Stomach (tissue), 9 donors: Measurements from ENCODE around the gene PARS2. TPM values are rescaled to one million over a fixed set of nuclear protein-coding genes. Genes with fewer than 3 reads are reported as not detected.
A peak's percentile ranks its signal among the peaks of the same experiment; 100 is the strongest.

Experiments
- DNase-seq, 2 donors: peaks; one replicate each; pipeline versions ENCODE4 v3.0.0 to v3.0.0-alpha.2; 2013 to 2019
- H3K27ac ChIP-seq, 5 donors: fragments of 200-600 bp in 4 of 5; sonication (generic) in 4 of 5; one replicate each; pipeline ENCODE4 v1.5.1; 2013 to 2019; ENCODE audit warnings: mild to moderate bottlenecking in 1 of 5, moderate library complexity in 1 of 5
- H3K27me3 ChIP-seq, 3 donors: fragments of 200-600 bp; sonication (generic); one replicate each; pipeline ENCODE4 v1.5.1; 2017 to 2019; ENCODE audit warnings: mixed run types in 1 of 3
- H3K36me3 ChIP-seq, 4 donors: fragments of 200-600 bp; sonication (generic); 1 replicate in 3 of 4; 2 replicates in 1 of 4; pipeline ENCODE4 v1.5.1; 2016 to 2019
- H3K4me1 ChIP-seq, 4 donors: fragments of 200-600 bp; sonication (generic); one replicate each; pipeline ENCODE4 v1.5.1; 2016 to 2019
- H3K4me3 ChIP-seq, 4 donors: fragments of 200-600 bp; sonication (generic) in 3 of 4; one replicate each; pipeline ENCODE4 v1.5.1; 2016 to 2019; ENCODE audit warnings: mild to moderate bottlenecking in 1 of 4
- H3K9me3 ChIP-seq, 4 donors: fragments of 200-600 bp; sonication (generic); one replicate each; pipeline ENCODE4 v1.5.1; 2016 to 2019
- EP300 ChIP-seq: sonication (generic); formaldehyde crosslinking; IDR thresholded peaks from one replicate; pipeline ENCODE4 v1.6.1; 2017; ENCODE audit warnings: antibody characterized with exemption
- POLR2A ChIP-seq, 4 donors: fragments of 450-650 bp; IDR thresholded peaks; one replicate each; pipeline ENCODE4 v1.6.1; 2016; ENCODE audit warnings: antibody characterized with exemption in 4 of 4, control low read depth in 2 of 4, mild to moderate bottlenecking in 1 of 4, moderate library complexity in 1 of 4
- POLR2AphosphoS5 ChIP-seq, 3 donors: sonication (generic); formaldehyde crosslinking; IDR thresholded peaks; one replicate each; pipeline ENCODE4 v1.6.1; 2016; ENCODE audit warnings: antibody characterized with exemption in 3 of 3
- WGBS, 5 donors: extraction: QIAGEN DNeasy Blood & Tissue Kit in 3 of 5; methylation state at CpG; one replicate each; pipeline versions ENCODE4 v1.1.5 to v1.1.7; 2013 to 2018; 5-methylcytosine and 5-hydroxymethylcytosine counted together
- intact Hi-C: fragments of 100-400 bp; cut with DNase I; formaldehyde crosslinking; loops from one replicate; pipeline ENCODE4 v1.15.1; 2023; ENCODE audit warnings: low total_unique reads
- polyA plus RNA-seq, 3 donors: library from polyadenylated mRNA; stranded (reverse); fragments of 200-250 nt; gene quantifications; one replicate each; pipeline ENCODE4 v1.2.3, GENCODE V29; 2013
- total RNA-seq, 5 donors: library from RNA; depleted of rRNA; stranded (reverse); fragments of >200 nt; gene quantifications; one replicate each; pipeline versions ENCODE4 v1.1.0 to v1.2.3, GENCODE V29; 2014 to 2016
- TF ChIP-seq, protein P1 (sequence below), 7 experiments: fragments of 450-650 bp in 4 of 7; fragments of 200-600 bp in 3 of 7; sonication (generic) in 3 of 7; IDR thresholded peaks; one replicate each; pipeline ENCODE4 v1.5.1; 2016 to 2019; ENCODE audit warnings: antibody characterized with exemption in 7 of 7, control low read depth in 2 of 7, mild to moderate bottlenecking in 1 of 7
- donor health status: healthy with polysubstance abuse.
- donor health status: Bipolar disorder and iron deficiency.
- donor health status: healthy.

PARS2 gene
- total and polyA plus RNA-seq, 8 donors: 0.29 to 3.6 (median 1.8) TPM; not detected in 1

DNA sequence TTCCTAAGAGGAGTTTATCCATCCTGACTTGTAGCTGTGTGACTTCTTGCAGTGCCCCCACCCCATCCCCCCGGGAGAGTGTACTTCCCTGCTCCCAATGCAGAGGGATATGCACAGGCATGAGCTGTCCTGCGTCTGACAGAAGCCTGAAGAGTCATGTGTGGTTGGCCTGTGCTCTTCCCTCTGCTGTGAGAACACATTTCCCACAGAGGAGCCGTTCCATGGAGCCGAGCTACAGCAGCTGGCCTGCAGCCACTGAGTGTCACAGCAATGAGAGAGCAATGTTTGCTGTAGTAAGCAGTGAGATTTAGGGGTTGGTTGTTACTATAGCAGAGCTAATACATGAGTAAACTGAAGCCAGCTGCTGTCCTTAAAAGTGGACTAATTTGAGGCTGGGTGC is 22.0 kb downstream of the PARS2 start:
- H3K9me3 ChIP-seq: no peaks in the 10 kb centered on the region
- H3K27me3 ChIP-seq: no peaks in the 10 kb centered on the region
- no peak overlapping the region for H3K27ac ChIP-seq
- intact Hi-C loops: no loop called here
- DNase-seq: peak in 1 of 2 donors; percentile 56
- H3K4me3 ChIP-seq: no peak overlapping the region
- peaks cover 36 to 76% (median 74%) of the 10 kb centered on the region in 4 donors for H3K36me3 ChIP-seq
- WGBS, 5 donors: 56 to 74% (median 69%) methylated on average over 4 of the region's 4 CpGs
- no peak for TF ChIP-seq EP300
- TF ChIP-seq POLR2AphosphoS5 (IDR thresholded peaks at IDR 0.05): no peak
- no peak for TF ChIP-seq POLR2A (IDR thresholded peaks at IDR 0.05)
- TF ChIP-seq, protein P1, sequence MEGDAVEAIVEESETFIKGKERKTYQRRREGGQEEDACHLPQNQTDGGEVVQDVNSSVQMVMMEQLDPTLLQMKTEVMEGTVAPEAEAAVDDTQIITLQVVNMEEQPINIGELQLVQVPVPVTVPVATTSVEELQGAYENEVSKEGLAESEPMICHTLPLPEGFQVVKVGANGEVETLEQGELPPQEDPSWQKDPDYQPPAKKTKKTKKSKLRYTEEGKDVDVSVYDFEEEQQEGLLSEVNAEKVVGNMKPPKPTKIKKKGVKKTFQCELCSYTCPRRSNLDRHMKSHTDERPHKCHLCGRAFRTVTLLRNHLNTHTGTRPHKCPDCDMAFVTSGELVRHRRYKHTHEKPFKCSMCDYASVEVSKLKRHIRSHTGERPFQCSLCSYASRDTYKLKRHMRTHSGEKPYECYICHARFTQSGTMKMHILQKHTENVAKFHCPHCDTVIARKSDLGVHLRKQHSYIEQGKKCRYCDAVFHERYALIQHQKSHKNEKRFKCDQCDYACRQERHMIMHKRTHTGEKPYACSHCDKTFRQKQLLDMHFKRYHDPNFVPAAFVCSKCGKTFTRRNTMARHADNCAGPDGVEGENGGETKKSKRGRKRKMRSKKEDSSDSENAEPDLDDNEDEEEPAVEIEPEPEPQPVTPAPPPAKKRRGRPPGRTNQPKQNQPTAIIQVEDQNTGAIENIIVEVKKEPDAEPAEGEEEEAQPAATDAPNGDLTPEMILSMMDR (IDR thresholded peaks at IDR 0.05): no peak
- H3K4me1 ChIP-seq: peaks cover 0 to 5% (median 0%) of the 10 kb centered on the region in 4 donors

DNA sequence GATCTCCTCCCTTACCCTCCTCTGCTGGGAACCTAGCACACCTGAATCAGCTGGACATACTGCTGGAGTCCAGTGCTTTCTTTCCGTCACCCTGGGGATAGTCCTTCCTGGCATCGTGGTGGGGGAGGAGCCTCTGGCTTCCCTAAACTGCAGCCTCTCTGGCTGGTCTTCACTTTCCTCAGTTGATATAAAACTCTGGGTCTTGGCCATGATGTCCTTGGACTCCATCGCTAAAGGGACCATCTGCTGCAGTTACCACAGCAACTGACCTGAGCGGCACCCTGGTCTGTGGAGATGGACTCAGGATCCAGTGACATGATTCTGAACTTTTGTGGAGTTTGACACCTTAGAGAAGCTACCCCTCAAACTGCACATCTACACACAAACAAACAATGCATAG is 22.8 kb downstream of the PARS2 start:
- intact Hi-C loops: no loop called here
- H3K36me3 ChIP-seq: peaks cover 36 to 84% (median 82%) of the 10 kb centered on the region in 4 donors
- TF ChIP-seq POLR2AphosphoS5 (IDR thresholded peaks at IDR 0.05) (no peak), POLR2A (IDR thresholded peaks at IDR 0.05) (no peak), EP300 (no peak)
- TF ChIP-seq, protein P1 (IDR thresholded peaks at IDR 0.05): no peak

DNA sequence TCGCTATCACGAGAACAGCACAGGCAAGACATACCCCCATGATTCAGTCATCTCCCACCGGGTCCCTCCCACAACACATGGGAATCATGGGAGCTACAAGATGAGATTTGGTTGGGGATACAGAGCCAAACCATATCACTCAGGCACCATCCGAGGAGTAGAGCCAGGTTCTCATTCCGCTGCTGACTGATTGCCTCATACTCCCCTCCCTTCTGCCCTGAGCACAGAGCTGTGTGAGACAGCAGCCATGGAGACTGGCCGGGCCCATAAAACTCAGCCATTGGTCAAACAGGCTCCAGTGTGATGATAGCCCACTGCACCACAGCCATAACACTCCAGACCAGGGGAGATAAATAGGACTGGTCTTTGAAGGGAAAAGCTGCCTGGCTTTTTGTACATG is 26.1 kb downstream of the PARS2 start:
- no peak for TF ChIP-seq POLR2A (IDR thresholded peaks at IDR 0.05)
- TF ChIP-seq EP300: no peak
- no peak for TF ChIP-seq POLR2AphosphoS5 (IDR thresholded peaks at IDR 0.05)
- TF ChIP-seq, protein P1 (IDR thresholded peaks at IDR 0.05): no peak
- WGBS, 5 donors: 94 to 100% (median 95%) methylated on average over 5 to 6 of the region's 6 CpGs
- no peak for DNase-seq
- H3K9me3 ChIP-seq: no peaks in the 10 kb centered on the region
- H3K36me3 ChIP-seq: peaks cover 36 to 99% (median 96%) of the 10 kb centered on the region in 4 donors
- peaks cover 0 to 5% (median 0%) of the 10 kb centered on the region in 4 donors for H3K4me1 ChIP-seq
- H3K4me3 ChIP-seq: no peak overlapping the region
- intact Hi-C loops: no loop called here
- no peaks in the 10 kb centered on the region for H3K27me3 ChIP-seq
- H3K27ac ChIP-seq: no peak overlapping the region

More for the DNA sequence above, 22.8 kb downstream of the PARS2 start:
- no peak overlapping the region for H3K27ac ChIP-seq
- H3K9me3 ChIP-seq: no peaks in the 10 kb centered on the region
- H3K27me3 ChIP-seq: no peaks in the 10 kb centered on the region
- no peak for DNase-seq
- H3K4me1 ChIP-seq: peaks cover 0 to 5% (median 0%) of the 10 kb centered on the region in 4 donors
- WGBS, 5 donors: 82 to 93% (median 87%) methylated on average over 4 of the region's 4 CpGs
- H3K4me3 ChIP-seq: no peak overlapping the region

DNA sequence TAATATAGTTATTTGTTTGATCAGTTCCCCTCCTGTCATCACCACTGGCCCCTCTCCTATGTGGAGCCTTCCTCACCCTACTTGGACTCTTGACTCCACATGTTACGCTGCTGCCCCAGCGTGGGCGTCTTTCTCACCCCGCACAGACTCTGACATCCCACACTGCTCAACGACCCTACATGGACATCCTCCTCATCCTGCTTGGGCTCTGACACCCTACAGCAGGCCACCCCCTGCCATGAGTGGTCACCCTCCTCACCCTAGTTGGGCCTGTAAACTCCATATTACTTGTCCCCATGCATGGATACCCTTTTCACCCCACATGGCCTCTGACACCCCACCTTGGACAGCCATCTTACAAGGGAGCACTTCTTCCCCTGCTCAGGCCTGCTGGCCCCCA is 27.6 kb downstream of the PARS2 start:
- H3K27ac ChIP-seq: no peak overlapping the region
- H3K36me3 ChIP-seq: peaks cover 40 to 99% (median 96%) of the 10 kb centered on the region in 4 donors
- TF ChIP-seq POLR2A (IDR thresholded peaks at IDR 0.05): no peak
- TF ChIP-seq POLR2AphosphoS5 (IDR thresholded peaks at IDR 0.05): no peak
- TF ChIP-seq, protein P1 (IDR thresholded peaks at IDR 0.05): no peak
- TF ChIP-seq EP300: no peak
- H3K9me3 ChIP-seq: no peaks in the 10 kb centered on the region
- 90 to 97% (median 94%) methylated on average over 5 of the region's 5 CpGs for WGBS, 5 donors
- H3K4me3 ChIP-seq: no peak overlapping the region
- H3K27me3 ChIP-seq: no peaks in the 10 kb centered on the region
- no peak for DNase-seq
- H3K4me1 ChIP-seq: no peaks in the 10 kb centered on the region
- intact Hi-C loops: no loop called here
